ENCODE results near the gene SPATA25.
A peak's percentile ranks its signal among the peaks of the same experiment; 100 is the strongest.

Gene SPATA25

DNA sequence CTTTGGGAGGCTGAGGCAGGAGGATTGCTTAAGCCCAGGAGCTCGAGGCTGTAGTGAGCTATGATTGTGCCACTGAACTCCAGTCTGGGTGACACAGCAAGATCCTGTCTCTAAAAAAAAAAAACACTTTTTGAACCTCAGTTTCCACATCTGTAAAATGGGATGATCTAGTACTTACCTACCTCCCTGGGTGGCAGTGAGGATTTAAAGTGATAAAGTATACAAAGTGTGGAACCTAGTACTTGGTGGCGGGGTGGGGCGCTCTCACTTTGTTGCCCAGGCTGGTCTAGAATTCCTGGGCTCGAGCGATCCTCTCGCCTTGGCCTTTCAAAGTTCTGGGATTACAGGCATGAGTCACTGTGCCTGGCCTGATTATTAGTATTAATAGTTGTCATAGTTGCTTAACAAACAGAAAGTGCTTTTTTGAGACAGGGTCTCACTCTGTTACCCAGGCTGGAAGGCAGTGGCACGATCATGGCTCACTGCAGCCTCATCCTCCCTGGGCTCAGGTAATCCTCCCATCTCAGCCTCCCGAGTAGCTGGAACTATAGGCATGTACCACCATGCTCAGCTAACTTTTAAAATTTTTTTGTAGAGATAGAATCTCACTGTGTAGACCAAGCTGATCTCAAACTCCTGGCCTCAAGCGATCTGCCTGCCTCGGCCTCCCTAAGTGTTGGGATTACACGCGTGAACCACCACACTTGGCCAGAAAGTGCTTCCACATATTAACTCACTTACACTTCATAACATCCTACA lies 31.5 kb upstream of the SPATA25 start:
- Histone ChIP-seq H3K36me3 (ENCODE audit: low read depth) (no peaks in the 10 kb centered on the region), H3K27ac (ENCODE audit: poor library complexity, severe bottlenecking) (no peak overlapping the region), H3K9me3 (ENCODE audit: severe bottlenecking) (no peaks in the 10 kb centered on the region), H3K4me3 (ENCODE audit: severe bottlenecking) (no peak overlapping the region), H3K27me3 (ENCODE audit: insufficient read depth, poor library complexity, severe bottlenecking) (no peaks in the 10 kb centered on the region), H3K4me1 (ENCODE audit: insufficient read depth, poor library complexity, severe bottlenecking) (no peaks in the 10 kb centered on the region)
- TF ChIP-seq, protein P1, sequence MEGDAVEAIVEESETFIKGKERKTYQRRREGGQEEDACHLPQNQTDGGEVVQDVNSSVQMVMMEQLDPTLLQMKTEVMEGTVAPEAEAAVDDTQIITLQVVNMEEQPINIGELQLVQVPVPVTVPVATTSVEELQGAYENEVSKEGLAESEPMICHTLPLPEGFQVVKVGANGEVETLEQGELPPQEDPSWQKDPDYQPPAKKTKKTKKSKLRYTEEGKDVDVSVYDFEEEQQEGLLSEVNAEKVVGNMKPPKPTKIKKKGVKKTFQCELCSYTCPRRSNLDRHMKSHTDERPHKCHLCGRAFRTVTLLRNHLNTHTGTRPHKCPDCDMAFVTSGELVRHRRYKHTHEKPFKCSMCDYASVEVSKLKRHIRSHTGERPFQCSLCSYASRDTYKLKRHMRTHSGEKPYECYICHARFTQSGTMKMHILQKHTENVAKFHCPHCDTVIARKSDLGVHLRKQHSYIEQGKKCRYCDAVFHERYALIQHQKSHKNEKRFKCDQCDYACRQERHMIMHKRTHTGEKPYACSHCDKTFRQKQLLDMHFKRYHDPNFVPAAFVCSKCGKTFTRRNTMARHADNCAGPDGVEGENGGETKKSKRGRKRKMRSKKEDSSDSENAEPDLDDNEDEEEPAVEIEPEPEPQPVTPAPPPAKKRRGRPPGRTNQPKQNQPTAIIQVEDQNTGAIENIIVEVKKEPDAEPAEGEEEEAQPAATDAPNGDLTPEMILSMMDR (IDR thresholded peaks at IDR 0.05; ENCODE audit: poor library complexity, severe bottlenecking) = no peak
- DNase-seq (ENCODE audit: low spot score) (no peak), ATAC-seq (ENCODE audit: low read depth) (no peak)

DNA sequence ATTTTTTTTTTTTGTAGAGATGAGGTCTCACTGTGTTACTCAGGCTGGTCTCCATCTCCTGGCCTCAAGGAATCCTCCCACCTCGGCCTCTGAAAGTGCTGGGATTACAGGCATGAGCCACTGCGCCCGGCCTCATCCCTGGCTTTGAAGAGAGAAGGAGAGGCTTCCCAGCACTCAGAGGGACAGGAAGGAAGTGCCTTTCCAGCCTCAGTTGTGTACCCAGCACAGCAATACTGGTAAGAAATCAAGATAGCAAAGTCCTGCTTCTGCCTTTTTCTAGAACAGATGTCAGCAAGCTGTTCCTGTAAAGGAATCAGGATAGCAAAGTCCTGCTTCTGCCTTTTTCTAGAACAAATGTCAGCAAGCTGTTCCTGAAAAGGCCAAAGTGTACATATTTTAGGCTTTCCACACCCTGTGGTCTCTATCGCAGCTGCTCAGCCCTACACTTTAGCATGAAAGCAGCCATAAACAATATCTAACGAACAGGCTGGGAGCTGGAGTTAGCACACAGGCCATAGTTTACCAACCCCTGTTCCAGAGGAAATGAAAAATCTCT lies 30.8 kb upstream of the SPATA25 start:
- Histone ChIP-seq H3K4me1 (ENCODE audit: insufficient read depth, poor library complexity, severe bottlenecking) (no peaks in the 10 kb centered on the region), H3K36me3 (ENCODE audit: low read depth) (no peaks in the 10 kb centered on the region), H3K27ac (ENCODE audit: poor library complexity, severe bottlenecking) (no peak overlapping the region), H3K4me3 (ENCODE audit: severe bottlenecking) (no peak overlapping the region), H3K27me3 (ENCODE audit: insufficient read depth, poor library complexity, severe bottlenecking) (no peaks in the 10 kb centered on the region), H3K9me3 (ENCODE audit: severe bottlenecking) (no peaks in the 10 kb centered on the region)
- TF ChIP-seq, protein P1 (IDR thresholded peaks at IDR 0.05; ENCODE audit: poor library complexity, severe bottlenecking) = no peak
- ATAC-seq (ENCODE audit: low read depth) = no peak
- no peak for DNase-seq (ENCODE audit: low spot score)

DNA sequence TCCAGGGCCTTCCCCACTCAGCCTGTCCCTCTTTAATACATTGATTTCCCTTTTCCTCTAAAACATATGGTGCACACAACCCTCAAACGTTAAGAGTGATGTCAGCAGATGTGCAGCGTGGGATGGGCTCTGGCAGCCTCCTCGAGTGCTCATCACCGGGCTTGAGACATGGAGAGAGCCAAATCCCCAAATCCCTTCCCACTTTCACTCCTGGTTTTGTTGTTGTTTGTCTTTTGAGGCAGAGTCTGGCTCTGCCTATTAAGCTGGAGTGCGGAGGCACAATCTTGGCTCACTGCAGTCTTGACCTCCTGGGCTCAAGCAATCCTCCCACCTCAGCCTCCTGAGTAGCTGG lies 30.3 kb upstream of the SPATA25 start:
- TF ChIP-seq, protein P1 (IDR thresholded peaks at IDR 0.05; ENCODE audit: poor library complexity, severe bottlenecking) = no peak
- H3K27me3 ChIP-seq (ENCODE audit: insufficient read depth, poor library complexity, severe bottlenecking) = no peaks in the 10 kb centered on the region
- DNase-seq (ENCODE audit: low spot score) = no peak
- no peak overlapping the region for H3K27ac ChIP-seq (ENCODE audit: poor library complexity, severe bottlenecking)
- no peaks in the 10 kb centered on the region for H3K9me3 ChIP-seq (ENCODE audit: severe bottlenecking)
- H3K36me3 ChIP-seq (ENCODE audit: low read depth) = no peaks in the 10 kb centered on the region
- ATAC-seq (ENCODE audit: low read depth) = no peak
- H3K4me3 ChIP-seq (ENCODE audit: severe bottlenecking) = no peak overlapping the region
- no peaks in the 10 kb centered on the region for H3K4me1 ChIP-seq (ENCODE audit: insufficient read depth, poor library complexity, severe bottlenecking)

DNA sequence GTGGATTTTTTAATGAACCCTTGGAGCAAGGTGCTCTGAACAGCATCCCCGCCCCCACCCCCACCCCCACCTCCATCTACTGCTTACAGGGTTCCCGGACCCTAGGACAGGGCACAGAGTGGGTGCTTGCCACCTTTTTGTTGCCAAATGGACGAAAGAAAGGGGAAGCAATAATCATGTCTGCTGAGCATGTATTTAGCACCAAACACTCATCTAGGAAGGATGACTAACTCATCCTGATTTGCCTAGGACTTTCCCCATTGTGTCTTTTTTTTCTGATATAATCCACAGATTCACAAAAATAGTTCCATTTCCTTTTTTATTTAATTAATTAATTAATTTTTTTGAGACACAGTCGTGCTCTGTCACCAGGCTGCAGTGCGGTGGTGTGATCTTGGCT lies 25.7 kb upstream of the SPATA25 start:
- Histone ChIP-seq H3K4me3 (ENCODE audit: severe bottlenecking) (no peak overlapping the region), H3K36me3 (ENCODE audit: low read depth) (no peaks in the 10 kb centered on the region), H3K27ac (ENCODE audit: poor library complexity, severe bottlenecking) (no peak overlapping the region), H3K4me1 (ENCODE audit: insufficient read depth, poor library complexity, severe bottlenecking) (peaks cover 15% of the 10 kb centered on the region), H3K9me3 (ENCODE audit: severe bottlenecking) (no peaks in the 10 kb centered on the region), H3K27me3 (ENCODE audit: insufficient read depth, poor library complexity, severe bottlenecking) (no peaks in the 10 kb centered on the region)
- DNase-seq (ENCODE audit: low spot score) (no peak), ATAC-seq (ENCODE audit: low read depth) (no peak)
- TF ChIP-seq, protein P1 (IDR thresholded peaks at IDR 0.05; ENCODE audit: poor library complexity, severe bottlenecking) = no peak

DNA sequence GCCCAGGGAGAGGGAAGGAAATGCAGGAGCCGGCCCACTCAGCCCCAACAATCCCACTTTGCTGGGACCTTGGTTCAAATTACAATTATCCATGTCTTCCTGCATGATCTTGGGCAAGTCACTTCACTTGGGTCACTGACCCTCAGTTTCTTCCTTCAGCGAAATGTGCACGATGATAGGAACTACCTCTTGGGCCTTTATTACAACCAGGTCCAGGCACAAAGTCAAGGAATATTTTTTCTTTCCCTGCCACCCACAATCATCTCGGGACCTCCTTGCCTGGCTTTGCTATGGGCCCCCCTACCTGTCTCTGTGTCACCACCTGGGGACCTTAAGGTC lies 24.9 kb upstream of the SPATA25 start:
- H3K36me3 ChIP-seq (ENCODE audit: low read depth) = no peaks in the 10 kb centered on the region

More for the DNA sequence above, 24.9 kb upstream of the SPATA25 start:
- ATAC-seq (ENCODE audit: low read depth) (no peak), DNase-seq (ENCODE audit: low spot score) (no peak)
- no peak overlapping the region for H3K27ac ChIP-seq (ENCODE audit: poor library complexity, severe bottlenecking)
- no peaks in the 10 kb centered on the region for H3K9me3 ChIP-seq (ENCODE audit: severe bottlenecking)
- TF ChIP-seq, protein P1 (IDR thresholded peaks at IDR 0.05; ENCODE audit: poor library complexity, severe bottlenecking) = no peak
- peaks cover 15% of the 10 kb centered on the region for H3K4me1 ChIP-seq (ENCODE audit: insufficient read depth, poor library complexity, severe bottlenecking)
- peak overlapping the region; percentile 15 for H3K4me3 ChIP-seq (ENCODE audit: severe bottlenecking)
- H3K27me3 ChIP-seq (ENCODE audit: insufficient read depth, poor library complexity, severe bottlenecking) = no peaks in the 10 kb centered on the region
